ENCODE measurements around the gene TIMM23. TPM values are rescaled to one million over a fixed set of nuclear protein-coding genes. Genes with fewer than 3 reads are reported as not detected.
"Not testable (repeated sequence)": the region's sequence is repeated elsewhere in the genome, so short reads cannot be mapped to it uniquely, and the experiment has no call there.

The TIMM23 gene
- total and polyA plus RNA-seq, 10 donors: 29.9 to 56.2 (median 38.1) TPM

- Histone ChIP-seq H3K36me3 (peaks cover 0 to 89% (median 62%) of the 10 kb centered on the region in 6 donors), H3K27me3 (replicated peaks in 1 of 7) (no peaks in the 10 kb centered on the region), H3K4me1 (no peaks in the 10 kb centered on the region), H3K4me3 (no peak overlapping the region), H3K9me3 (peaks cover 0 to 7% (median 0%) of the 10 kb centered on the region in 8 donors), H3K27ac (no peak overlapping the region)
- no peak for TF ChIP-seq POLR2A (IDR thresholded peaks at IDR 0.05)
- TF ChIP-seq POLR2AphosphoS5 (IDR thresholded peaks at IDR 0.05): no peak
- TF ChIP-seq CTCF (IDR thresholded peaks at IDR 0.05 in 8 of 11, conservative IDR thresholded peaks at IDR 0.05 in 3 of 11): no peak
- DNase-seq: no peak
- 94 to 100% (median 100%) methylated on average over 1 of the region's 1 CpG for WGBS, 5 donors
- intact Hi-C loops (cut with DNase I; ENCODE audit: low total_unique reads): no loop called here
Measured at GRCh38 chr10:46000538-46000937, 28.2 kb downstream of the TIMM23 start.

- H3K9me3 ChIP-seq: peaks cover 0 to 7% (median 0%) of the 10 kb centered on the region in 8 donors
- peaks cover 0 to 96% (median 68%) of the 10 kb centered on the region in 6 donors for H3K36me3 ChIP-seq
- intact Hi-C loops (cut with DNase I; ENCODE audit: low total_unique reads): no loop called here
- H3K4me1 ChIP-seq: no peaks in the 10 kb centered on the region
- WGBS, 5 donors: 75 to 84% (median 77%) methylated on average over 5 of the region's 5 CpGs
- no peaks in the 10 kb centered on the region for H3K27me3 ChIP-seq (replicated peaks in 1 of 7)
- H3K4me3 ChIP-seq: no peak overlapping the region
- no peak overlapping the region for H3K27ac ChIP-seq
- no peak for DNase-seq
- no peak for TF ChIP-seq CTCF (IDR thresholded peaks at IDR 0.05 in 8 of 11, conservative IDR thresholded peaks at IDR 0.05 in 3 of 11)
- peak in 1 of 3 donors; percentile 7 for TF ChIP-seq POLR2AphosphoS5 (IDR thresholded peaks at IDR 0.05)
Measured at GRCh38 chr10:46001187-46001756, 29.0 kb downstream of the TIMM23 start.

- H3K27me3 ChIP-seq (replicated peaks in 1 of 7); H3K4me3 ChIP-seq; DNase-seq; H3K9me3 ChIP-seq; H3K4me1 ChIP-seq; intact Hi-C loops (cut with DNase I; ENCODE audit: low total_unique reads); H3K27ac ChIP-seq: not testable (repeated sequence)
- WGBS, 5 donors: 88 to 97% (median 94%) methylated on average over 7 of the region's 7 CpGs
- H3K36me3 ChIP-seq: peaks cover 0 to 100% (median 77%) of the 10 kb centered on the region in 6 donors
- peak in 1 of 3 donors; percentile 23 for TF ChIP-seq POLR2AphosphoS5 (IDR thresholded peaks at IDR 0.05)
Measured at GRCh38 chr10:46002189-46002687, 29.9 kb downstream of the TIMM23 start.

- peaks cover 0 to 100% (median 79%) of the 10 kb centered on the region in 6 donors for H3K36me3 ChIP-seq
- WGBS, 5 donors: 88 to 97% (median 93%) methylated on average over 9 of the region's 9 CpGs
- no peak for TF ChIP-seq POLR2AphosphoS5 (IDR thresholded peaks at IDR 0.05)
- no peak for TF ChIP-seq POLR2A (IDR thresholded peaks at IDR 0.05)
- TF ChIP-seq CTCF (IDR thresholded peaks at IDR 0.05 in 8 of 11, conservative IDR thresholded peaks at IDR 0.05 in 3 of 11): no peak
Measured at GRCh38 chr10:46002916-46003693, 30.8 kb downstream of the TIMM23 start.

More at GRCh38 chr10:46002916-46003693, 30.8 kb downstream of the TIMM23 start:
- Histone ChIP-seq H3K4me1 (peaks cover 0 to 8% (median 0%) of the 10 kb centered on the region in 6 donors), H3K27me3 (replicated peaks in 1 of 7) (no peaks in the 10 kb centered on the region), H3K27ac (peak overlapping the region in 1 of 8 donors; percentile 6), H3K4me3 (no peak overlapping the region), H3K9me3 (peaks cover 0 to 7% (median 0%) of the 10 kb centered on the region in 8 donors)
- DNase-seq: no peak
- intact Hi-C loops (cut with DNase I; ENCODE audit: low total_unique reads): no loop called here

Measured in spleen (tissue), 11 donors.